SK-N-SH treated with all-trans-retinoic acid at 6 μM for 48 hours (cell line): ENCODE data around the gene UTF1.

Experiments
- ATAC-seq: fragments of 200-7000 bp; cut with Tn5 transposase; 3 replicates; pipeline ENCODE4 v1.9.1; 2020; ENCODE audit warnings: mild to moderate bottlenecking, moderate library complexity
- ARNTL ChIP-seq: fragments of 450-650 bp; formaldehyde crosslinking; IDR thresholded peaks from 2 replicates; pipeline ENCODE4 v1.5.0; 2020; ENCODE audit warnings: low read depth, mild to moderate bottlenecking, moderate library complexity, borderline replicate concordance
- BACH2 ChIP-seq: fragments of 250-450 bp; sonication (Bioruptor Pico); IDR thresholded peaks from 2 replicates; pipeline ENCODE4 v1.9.0; 2021; ENCODE audit warnings: mild to moderate bottlenecking, borderline replicate concordance
- CSDC2 ChIP-seq: fragments of 250-450 bp; sonication (Bioruptor Pico); IDR thresholded peaks from 2 replicates; pipeline ENCODE4 v1.5.0; 2020; ENCODE audit warnings: mild to moderate bottlenecking, moderate library complexity
- ISL1 ChIP-seq: fragments of 250-450 bp; sonication (Bioruptor Pico); IDR thresholded peaks from 2 replicates; pipeline ENCODE4 v2.1.2; 2022; ENCODE audit warnings: mild to moderate bottlenecking, moderate library complexity
- OSR1 ChIP-seq: fragments of 250-450 bp; sonication (Bioruptor Pico); IDR thresholded peaks from 2 replicates; pipeline ENCODE4 v1.8.0; 2022; ENCODE audit warnings: moderate library complexity, mild to moderate bottlenecking, inconsistent platforms
- PPARA ChIP-seq: fragments of 250-450 bp; sonication (Bioruptor Pico); IDR thresholded peaks from 2 replicates; pipeline ENCODE4 v1.5.0; 2020; ENCODE audit warnings: mild to moderate bottlenecking, borderline replicate concordance
- RARB ChIP-seq: fragments of 250-450 bp; sonication (Bioruptor Pico); IDR thresholded peaks from 2 replicates; pipeline ENCODE4 v1.8.0; 2021; ENCODE audit warnings: mild to moderate bottlenecking, moderate library complexity
- SNAI2 ChIP-seq: fragments of 250-450 bp; sonication (Bioruptor Pico); IDR thresholded peaks from 2 replicates; pipeline ENCODE4 v1.5.0; 2020; ENCODE audit warnings: mild to moderate bottlenecking, moderate library complexity
- TCF4 ChIP-seq: fragments of 250-450 bp; sonication (Bioruptor Pico); IDR thresholded peaks from 2 replicates; pipeline ENCODE4 v1.8.0; 2021; ENCODE audit warnings: mild to moderate bottlenecking, moderate library complexity, borderline replicate concordance
- TOX ChIP-seq: fragments of 250-450 bp; sonication (Bioruptor Pico); IDR thresholded peaks from 2 replicates; pipeline ENCODE4 v1.8.0; 2021; ENCODE audit warnings: mild to moderate bottlenecking, moderate library complexity, borderline replicate concordance
- ZC3H10 ChIP-seq: fragments of 250-450 bp; sonication (Bioruptor Pico); IDR thresholded peaks from 2 replicates; pipeline ENCODE4 v1.5.1; 2021; ENCODE audit warnings: mild to moderate bottlenecking, moderate library complexity
- ZFP3 ChIP-seq: fragments of 250-450 bp; sonication (Bioruptor Pico); IDR thresholded peaks from 2 replicates; pipeline ENCODE4 v1.5.0; 2020; ENCODE audit warnings: mild to moderate bottlenecking, moderate library complexity
- ZFP30 ChIP-seq: fragments of 450-650 bp; formaldehyde crosslinking; IDR thresholded peaks from 2 replicates; pipeline ENCODE4 v1.5.0; 2022; ENCODE audit warnings: mild to moderate bottlenecking, moderate library complexity
- ZNF565 ChIP-seq: fragments of 450-650 bp; formaldehyde crosslinking; conservative IDR thresholded peaks from 2 replicates; pipeline ENCODE4 v1.5.0; 2020; ENCODE audit warnings: low read depth, mild to moderate bottlenecking, moderate library complexity
- TF ChIP-seq, protein P1 (sequence below): fragments of 250-450 bp; sonication (Bioruptor Pico); IDR thresholded peaks from 2 replicates; pipeline ENCODE4 v1.8.0; 2020; ENCODE audit warnings: mild to moderate bottlenecking, moderate library complexity, borderline replicate concordance
- TF ChIP-seq, protein P2 (sequence below): fragments of 250-450 bp; sonication (Bioruptor Pico); IDR thresholded peaks from 2 replicates; pipeline ENCODE4 v1.5.1; 2020; ENCODE audit warnings: low read depth, mild to moderate bottlenecking, moderate library complexity
- TF ChIP-seq, protein P3 (sequence below): fragments of 250-450 bp; sonication (Bioruptor Pico); IDR thresholded peaks from 2 replicates; pipeline ENCODE4 v1.5.1; 2021; ENCODE audit warnings: mild to moderate bottlenecking, moderate library complexity
- TF ChIP-seq, protein P4 (sequence below): fragments of 250-450 bp; sonication (Bioruptor Pico); IDR thresholded peaks from 2 replicates; pipeline ENCODE4 v1.8.0; 2021; ENCODE audit warnings: low read depth, mild to moderate bottlenecking, moderate library complexity, borderline replicate concordance

UTF1 gene

DNA sequence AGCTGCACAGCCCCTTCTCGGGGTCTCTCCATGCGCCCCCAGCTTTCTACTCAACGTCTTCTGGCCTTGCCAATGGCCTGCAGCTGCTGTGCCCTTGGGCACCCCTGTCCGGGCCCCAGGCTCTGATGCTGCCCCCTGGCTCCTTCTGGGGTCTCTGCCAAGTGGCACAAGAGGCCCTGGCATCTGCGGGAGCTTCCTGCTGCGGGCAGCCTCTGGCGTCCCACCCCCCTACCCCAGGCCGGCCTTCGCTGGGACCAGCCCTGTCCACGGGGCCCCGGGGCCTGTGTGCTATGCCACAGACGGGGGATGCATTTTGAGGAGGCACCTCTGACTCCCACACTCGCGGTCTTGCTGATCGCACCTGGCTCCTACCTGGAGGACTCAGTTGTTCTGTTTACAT lies 10.0 kb downstream of the UTF1 start (continued):
- TF ChIP-seq, protein P1, sequence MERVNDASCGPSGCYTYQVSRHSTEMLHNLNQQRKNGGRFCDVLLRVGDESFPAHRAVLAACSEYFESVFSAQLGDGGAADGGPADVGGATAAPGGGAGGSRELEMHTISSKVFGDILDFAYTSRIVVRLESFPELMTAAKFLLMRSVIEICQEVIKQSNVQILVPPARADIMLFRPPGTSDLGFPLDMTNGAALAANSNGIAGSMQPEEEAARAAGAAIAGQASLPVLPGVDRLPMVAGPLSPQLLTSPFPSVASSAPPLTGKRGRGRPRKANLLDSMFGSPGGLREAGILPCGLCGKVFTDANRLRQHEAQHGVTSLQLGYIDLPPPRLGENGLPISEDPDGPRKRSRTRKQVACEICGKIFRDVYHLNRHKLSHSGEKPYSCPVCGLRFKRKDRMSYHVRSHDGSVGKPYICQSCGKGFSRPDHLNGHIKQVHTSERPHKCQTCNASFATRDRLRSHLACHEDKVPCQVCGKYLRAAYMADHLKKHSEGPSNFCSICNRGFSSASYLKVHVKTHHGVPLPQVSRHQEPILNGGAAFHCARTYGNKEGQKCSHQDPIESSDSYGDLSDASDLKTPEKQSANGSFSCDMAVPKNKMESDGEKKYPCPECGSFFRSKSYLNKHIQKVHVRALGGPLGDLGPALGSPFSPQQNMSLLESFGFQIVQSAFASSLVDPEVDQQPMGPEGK = no peak
- TF ChIP-seq, protein P2, sequence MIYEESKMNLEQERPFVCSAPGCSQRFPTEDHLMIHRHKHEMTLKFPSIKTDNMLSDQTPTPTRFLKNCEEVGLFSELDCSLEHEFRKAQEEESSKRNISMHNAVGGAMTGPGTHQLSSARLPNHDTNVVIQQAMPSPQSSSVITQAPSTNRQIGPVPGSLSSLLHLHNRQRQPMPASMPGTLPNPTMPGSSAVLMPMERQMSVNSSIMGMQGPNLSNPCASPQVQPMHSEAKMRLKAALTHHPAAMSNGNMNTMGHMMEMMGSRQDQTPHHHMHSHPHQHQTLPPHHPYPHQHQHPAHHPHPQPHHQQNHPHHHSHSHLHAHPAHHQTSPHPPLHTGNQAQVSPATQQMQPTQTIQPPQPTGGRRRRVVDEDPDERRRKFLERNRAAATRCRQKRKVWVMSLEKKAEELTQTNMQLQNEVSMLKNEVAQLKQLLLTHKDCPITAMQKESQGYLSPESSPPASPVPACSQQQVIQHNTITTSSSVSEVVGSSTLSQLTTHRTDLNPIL = no peak
- TF ChIP-seq ZFP30 (CRISPR knock-in tag) = no peak
- TF ChIP-seq PPARA (CRISPR knock-in tag) = no peak

DNA sequence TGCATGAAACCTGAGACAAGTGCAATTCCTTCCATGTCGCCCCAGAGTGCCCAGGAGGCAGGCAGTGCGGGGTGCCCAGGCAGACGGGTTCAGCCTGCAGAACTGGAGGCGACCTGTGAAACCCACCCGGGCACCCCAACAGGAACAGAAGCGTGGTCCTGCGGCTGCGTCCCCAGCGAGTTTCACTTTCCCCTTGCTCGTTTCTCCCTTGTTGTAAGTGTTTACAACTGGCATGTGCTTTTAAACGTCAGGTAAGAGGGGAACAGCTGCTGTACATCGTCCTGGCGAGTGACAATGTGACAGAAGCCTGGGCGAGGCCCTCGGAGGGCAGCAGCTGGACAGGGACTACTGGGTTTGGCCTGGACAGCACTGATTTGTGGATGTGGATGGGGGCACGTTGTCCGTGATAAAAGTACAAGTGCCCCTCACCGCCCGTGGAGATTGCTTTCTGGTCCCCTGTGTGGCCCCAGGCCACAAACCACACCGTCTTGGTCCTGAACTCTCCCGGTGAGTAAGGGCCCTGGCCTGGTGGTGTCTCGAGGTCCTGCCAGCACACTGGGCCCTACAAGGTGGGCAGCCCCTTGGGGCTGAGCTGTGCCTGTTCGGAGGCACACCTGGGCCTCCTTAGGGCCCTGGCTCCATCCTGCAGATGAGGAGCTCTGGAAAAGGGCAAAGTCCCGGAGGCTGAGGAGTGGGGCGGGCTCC lies 11.6 kb downstream of the UTF1 start:
- ATAC-seq = no peak
- no peak for TF ChIP-seq ZNF565 (CRISPR knock-in tag)

DNA sequence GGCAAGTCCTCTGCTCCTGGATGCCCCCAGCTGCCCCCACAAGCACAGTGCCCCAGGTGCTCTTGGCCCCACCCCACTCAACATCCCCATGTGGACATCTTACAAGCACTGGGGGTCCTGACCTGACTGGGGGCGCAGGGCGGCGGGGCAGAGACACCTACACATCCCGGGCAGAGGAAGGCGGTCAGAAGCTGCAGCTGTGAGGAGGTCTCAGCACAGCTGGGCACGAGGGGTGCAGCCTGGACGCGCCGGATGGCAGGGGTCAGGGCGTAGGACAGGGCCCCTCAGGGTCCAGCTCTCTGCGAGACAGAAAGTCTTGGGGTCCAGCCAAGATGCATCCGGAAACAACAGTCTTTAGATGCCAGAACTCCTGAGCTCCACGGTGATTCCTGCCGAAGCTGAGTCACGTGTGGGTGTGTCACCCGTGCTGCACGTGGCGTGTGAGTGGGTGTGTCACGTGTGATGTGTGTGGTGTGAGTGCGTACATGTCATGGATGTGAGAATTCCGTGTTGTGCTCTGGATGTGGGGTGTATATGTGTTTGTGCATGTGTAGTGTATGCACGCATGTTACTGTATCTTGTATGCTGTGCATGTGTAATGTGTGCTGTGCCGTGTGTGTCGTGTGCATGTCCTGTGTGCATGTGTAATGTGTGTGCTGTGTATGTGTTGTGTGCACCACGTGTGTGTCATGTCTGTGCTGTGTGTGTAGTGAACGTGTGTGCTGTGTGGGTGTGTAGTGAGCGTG lies 12.8 kb downstream of the UTF1 start:
- TF ChIP-seq, protein P3, sequence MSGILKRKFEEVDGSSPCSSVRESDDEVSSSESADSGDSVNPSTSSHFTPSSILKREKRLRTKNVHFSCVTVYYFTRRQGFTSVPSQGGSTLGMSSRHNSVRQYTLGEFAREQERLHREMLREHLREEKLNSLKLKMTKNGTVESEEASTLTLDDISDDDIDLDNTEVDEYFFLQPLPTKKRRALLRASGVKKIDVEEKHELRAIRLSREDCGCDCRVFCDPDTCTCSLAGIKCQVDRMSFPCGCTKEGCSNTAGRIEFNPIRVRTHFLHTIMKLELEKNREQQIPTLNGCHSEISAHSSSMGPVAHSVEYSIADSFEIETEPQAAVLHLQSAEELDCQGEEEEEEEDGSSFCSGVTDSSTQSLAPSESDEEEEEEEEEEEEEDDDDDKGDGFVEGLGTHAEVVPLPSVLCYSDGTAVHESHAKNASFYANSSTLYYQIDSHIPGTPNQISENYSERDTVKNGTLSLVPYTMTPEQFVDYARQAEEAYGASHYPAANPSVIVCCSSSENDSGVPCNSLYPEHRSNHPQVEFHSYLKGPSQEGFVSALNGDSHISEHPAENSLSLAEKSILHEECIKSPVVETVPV (CRISPR knock-in tag) = no peak
- no peak for TF ChIP-seq CSDC2 (CRISPR knock-in tag)
- ATAC-seq = no peak

DNA sequence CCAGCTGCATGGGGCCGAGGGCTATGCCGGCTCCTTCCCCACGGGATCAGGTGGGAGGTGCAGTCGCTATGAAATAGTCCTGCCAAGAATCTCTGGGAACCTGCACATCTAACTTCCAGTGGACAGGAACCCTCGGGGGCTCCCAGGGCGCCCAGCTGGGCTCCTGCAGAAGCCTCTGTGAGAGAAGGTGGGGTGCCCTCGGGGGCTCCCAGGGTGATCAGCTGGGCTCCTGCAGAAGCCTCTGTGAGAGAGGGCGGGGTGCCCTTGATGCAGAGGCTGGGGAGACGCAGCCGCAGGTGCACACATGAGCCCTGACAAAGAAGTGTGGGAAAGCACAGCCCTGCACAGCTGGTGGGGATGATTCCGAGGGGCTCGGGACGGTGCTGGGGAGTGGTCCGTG lies 13.6 kb downstream of the UTF1 start:
- TF ChIP-seq PPARA (CRISPR knock-in tag) (no peak), BACH2 (no peak), ZNF565 (CRISPR knock-in tag) (no peak), TCF4 (no peak), ISL1 (CRISPR knock-in tag) (no peak), ZC3H10 (CRISPR knock-in tag) (no peak), ZFP3 (CRISPR knock-in tag) (no peak), ARNTL (CRISPR knock-in tag) (no peak), RARB (CRISPR knock-in tag) (no peak), OSR1 (CRISPR knock-in tag) (no peak), SNAI2 (CRISPR knock-in tag) (no peak), TOX (CRISPR knock-in tag) (no peak), CSDC2 (CRISPR knock-in tag) (no peak), ZFP30 (CRISPR knock-in tag) (no peak)
- TF ChIP-seq, protein P1 = no peak
- TF ChIP-seq, protein P2 = no peak
- TF ChIP-seq, protein P4, sequence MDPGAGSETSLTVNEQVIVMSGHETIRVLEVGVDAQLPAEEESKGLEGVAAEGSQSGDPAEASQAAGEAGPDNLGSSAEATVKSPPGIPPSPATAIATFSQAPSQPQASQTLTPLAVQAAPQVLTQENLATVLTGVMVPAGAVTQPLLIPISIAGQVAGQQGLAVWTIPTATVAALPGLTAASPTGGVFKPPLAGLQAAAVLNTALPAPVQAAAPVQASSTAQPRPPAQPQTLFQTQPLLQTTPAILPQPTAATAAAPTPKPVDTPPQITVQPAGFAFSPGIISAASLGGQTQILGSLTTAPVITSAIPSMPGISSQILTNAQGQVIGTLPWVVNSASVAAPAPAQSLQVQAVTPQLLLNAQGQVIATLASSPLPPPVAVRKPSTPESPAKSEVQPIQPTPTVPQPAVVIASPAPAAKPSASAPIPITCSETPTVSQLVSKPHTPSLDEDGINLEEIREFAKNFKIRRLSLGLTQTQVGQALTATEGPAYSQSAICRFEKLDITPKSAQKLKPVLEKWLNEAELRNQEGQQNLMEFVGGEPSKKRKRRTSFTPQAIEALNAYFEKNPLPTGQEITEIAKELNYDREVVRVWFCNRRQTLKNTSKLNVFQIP (CRISPR knock-in tag) = no peak
- ATAC-seq = no peak; the same call in 2 of the 3 replicates
